DOHH2 (cell line): ENCODE data around the gene KIF5C.

Source experiments
- CTCF ChIP-seq: fragments of 200-600 bp; sonication (generic); IDR thresholded peaks from one replicate; pipeline ENCODE4 v1.5.1; 2014; ENCODE audit warnings: antibody characterized with exemption, mild to moderate bottlenecking, low read depth, low read length; ENCODE audit not compliant: poor library complexity, severe bottlenecking
- EZH2phosphoT487 ChIP-seq: fragments of 200-600 bp; sonication (generic); IDR thresholded peaks from 2 replicates; pipeline ENCODE4 v1.6.1; 2017; ENCODE audit warnings: borderline replicate concordance, mild to moderate bottlenecking, antibody characterized with exemption, low read length, moderate library complexity, mixed read lengths

GRCh38 chr2:148832637-148833036 lies 42.4 kb upstream of the KIF5C start:
- TF ChIP-seq CTCF: no peak
- TF ChIP-seq EZH2phosphoT487: no peak
